H9 (cell line): Measurements from ENCODE around the gene EEF1A2. TPM values are rescaled to one million over a fixed set of nuclear protein-coding genes. Genes with fewer than 3 reads are reported as not detected.

Source experiments
- DNase-seq: peaks from one replicate; pipeline ENCODE4 v3.0.0-alpha.2; 2017
- H2AFZ ChIP-seq: one replicate; pipeline ENCODE4 v1.6.1; 2013; ENCODE audit warnings: mild to moderate bottlenecking, low read length, control low read depth, moderate library complexity
- H2AK5ac ChIP-seq: 2 replicates; pipeline ENCODE4 v1.6.1; 2013; ENCODE audit warnings: low read length, control low read depth, mixed read lengths; ENCODE audit not compliant: insufficient read length
- H2BK120ac ChIP-seq: one replicate; pipeline ENCODE4 v1.6.1; 2013; ENCODE audit warnings: low read depth, mild to moderate bottlenecking, low read length, control low read depth, inconsistent platforms; ENCODE audit not compliant: poor library complexity, severe bottlenecking
- H2BK12ac ChIP-seq: 2 replicates; pipeline ENCODE4 v1.6.1; 2013; ENCODE audit warnings: low read length, control low read depth, mixed read lengths, low read depth; ENCODE audit not compliant: insufficient read length
- H2BK15ac ChIP-seq: 2 replicates; pipeline ENCODE4 v1.6.1; 2013; ENCODE audit warnings: low read depth, low read length, control low read depth
- H2BK20ac ChIP-seq: one replicate; pipeline ENCODE4 v1.6.1; 2013; ENCODE audit warnings: low read depth, mild to moderate bottlenecking, low read length, control low read depth, inconsistent platforms; ENCODE audit not compliant: poor library complexity, severe bottlenecking
- H2BK5ac ChIP-seq: 2 replicates; pipeline ENCODE4 v1.6.1; 2013; ENCODE audit warnings: low read length, control low read depth, mixed read lengths; ENCODE audit not compliant: insufficient read length
- H3K14ac ChIP-seq: 2 replicates; pipeline ENCODE4 v1.6.1; 2013; ENCODE audit warnings: low read length, control low read depth; ENCODE audit not compliant: insufficient read depth
- H3K18ac ChIP-seq: 2 replicates; pipeline ENCODE4 v1.6.1; 2013; ENCODE audit warnings: low read depth, mild to moderate bottlenecking, mixed read lengths, low read length, control low read depth; ENCODE audit not compliant: insufficient read length
- H3K23ac ChIP-seq: 2 replicates; pipeline ENCODE4 v1.6.1; 2013; ENCODE audit warnings: low read length, control low read depth, mixed read lengths, low read depth; ENCODE audit not compliant: insufficient read length
- H3K23me2 ChIP-seq: 2 replicates; pipeline ENCODE4 v1.6.1; 2013; ENCODE audit warnings: low read depth, mild to moderate bottlenecking, mixed read lengths, low read length, control low read depth; ENCODE audit not compliant: insufficient read length, poor library complexity, severe bottlenecking
- H3K27ac ChIP-seq: 2 replicates; pipeline ENCODE4 v1.5.1; 2013; ENCODE audit warnings: low read length, control low read depth, mixed read lengths, low read depth; ENCODE audit not compliant: insufficient read length
- H3K27me3 ChIP-seq: 2 replicates; pipeline ENCODE4 v1.6.1; 2013; ENCODE audit warnings: low read length, control low read depth, inconsistent platforms; ENCODE audit not compliant: insufficient read depth
- H3K4ac ChIP-seq: 2 replicates; pipeline ENCODE4 v1.6.1; 2013; ENCODE audit warnings: low read depth, mild to moderate bottlenecking, control low read depth, inconsistent platforms, low read length, moderate library complexity
- H3K4me1 ChIP-seq: 2 replicates; pipeline ENCODE4 v1.6.1; 2013; ENCODE audit warnings: low read length, control low read depth, inconsistent platforms; ENCODE audit not compliant: insufficient read depth
- H3K4me2 ChIP-seq: 2 replicates; pipeline ENCODE4 v1.6.1; 2013; ENCODE audit warnings: low read length, control low read depth, mixed read lengths; ENCODE audit not compliant: insufficient read length, insufficient read depth
- H3K56ac ChIP-seq: 2 replicates; pipeline ENCODE4 v1.6.1; 2013; ENCODE audit warnings: low read depth, mild to moderate bottlenecking, mixed read lengths, low read length, control low read depth; ENCODE audit not compliant: insufficient read length
- H3K79me1 ChIP-seq: 2 replicates; pipeline ENCODE4 v1.6.1; 2013; ENCODE audit warnings: low read depth, mild to moderate bottlenecking, moderate library complexity, low read length, control low read depth, inconsistent platforms; ENCODE audit not compliant: insufficient read depth, poor library complexity, severe bottlenecking
- H3K79me2 ChIP-seq: 2 replicates; pipeline ENCODE4 v1.6.1; 2013; ENCODE audit warnings: low read length, control low read depth, inconsistent platforms; ENCODE audit not compliant: insufficient read depth
- H3K9ac ChIP-seq: 2 replicates; pipeline ENCODE4 v1.6.1; 2013; ENCODE audit warnings: low read length, control low read depth, mixed read lengths; ENCODE audit not compliant: insufficient read length; ENCODE audit errors: extremely low read depth
- H3K9me3 ChIP-seq: one replicate; pipeline ENCODE4 v1.6.1; 2013; ENCODE audit warnings: low read depth, low read length, inconsistent platforms; ENCODE audit not compliant: control insufficient read depth
- H3T11ph ChIP-seq: one replicate; pipeline ENCODE4 v1.6.1; 2013; ENCODE audit warnings: mild to moderate bottlenecking, low read length, control low read depth, inconsistent platforms
- H4K20me1 ChIP-seq: one replicate; pipeline ENCODE4 v1.6.1; 2013; ENCODE audit not compliant: control insufficient read depth, insufficient read length, insufficient read depth
- H4K5ac ChIP-seq: 2 replicates; pipeline ENCODE4 v1.6.1; 2013; ENCODE audit warnings: low read depth, mild to moderate bottlenecking, mixed read lengths, low read length, control low read depth; ENCODE audit not compliant: insufficient read length
- H4K8ac ChIP-seq: replicated peaks from 2 replicates; pipeline ENCODE4 v1.6.1; 2013; ENCODE audit warnings: low read length, control low read depth, mixed read lengths, low read depth; ENCODE audit not compliant: insufficient read length
- H4K91ac ChIP-seq: 2 replicates; pipeline ENCODE4 v1.6.1; 2013; ENCODE audit warnings: low read depth, mild to moderate bottlenecking, moderate library complexity, mixed read lengths, low read length, control low read depth; ENCODE audit not compliant: insufficient read length
- H3K27ac Mint-ChIP-seq, 3 experiments: 2 replicates in 2 of 3; 3 replicates in 1 of 3; pipeline ENCODE4 v1.8.0; 2020 to 2021; ENCODE audit warnings: mixed read lengths in 3 of 3, mild to moderate bottlenecking in 1 of 3, moderate library complexity in 1 of 3
- H3K27me3 Mint-ChIP-seq: 2 replicates; pipeline ENCODE4 v1.8.0; 2021; ENCODE audit warnings: low read depth, mild to moderate bottlenecking, moderate library complexity, mixed read lengths
- H3K36me3 Mint-ChIP-seq, 3 experiments: 2 replicates in 2 of 3; 3 replicates in 1 of 3; pipeline ENCODE4 v1.8.0; 2020 to 2021; ENCODE audit warnings: low read depth in 3 of 3, mixed read lengths in 3 of 3; ENCODE audit not compliant: insufficient read depth in 1 of 3
- H3K4me1 Mint-ChIP-seq, 2 experiments: 2 replicates each; pipeline ENCODE4 v1.8.0; 2020; ENCODE audit warnings: mixed read lengths in 2 of 2
- H3K4me3 Mint-ChIP-seq, 2 experiments: 2 replicates in 1 of 2; 3 replicates in 1 of 2; pipeline ENCODE4 v1.8.0; 2020 to 2021; ENCODE audit warnings: mild to moderate bottlenecking in 2 of 2, mixed read lengths in 2 of 2, moderate library complexity in 1 of 2
- H3K9me3 Mint-ChIP-seq, 2 experiments: 2 replicates in 1 of 2; 3 replicates in 1 of 2; pipeline ENCODE4 v1.8.0; 2020; ENCODE audit warnings: mild to moderate bottlenecking in 2 of 2, mixed read lengths in 2 of 2, moderate library complexity in 1 of 2
- CTCF ChIP-seq: fragments of 200-600 bp; sonication (generic); conservative IDR thresholded peaks from 3 replicates; pipeline ENCODE4 v1.8.0; 2021; ENCODE audit warnings: antibody characterized with exemption, mild to moderate bottlenecking
- WGBS: extraction: QIAGEN DNeasy Blood & Tissue Kit; methylation state at CpG from one replicate; pipeline ENCODE4 v1.1.7; 2013; ENCODE audit warnings: missing lambda C conversion rate, low lambda C conversion rate, mixed read lengths; ENCODE audit not compliant: insufficient read length; ENCODE audit errors: extremely low coverage; 5-methylcytosine and 5-hydroxymethylcytosine counted together
- total RNA-seq: library from RNA; stranded (reverse); gene quantifications from 2 replicates; pipeline ENCODE4 v1.2.1, GENCODE V29; 2021

The EEF1A2 gene
- total RNA-seq, 1 experiment from 2014 or later = 27.4 TPM

GRCh38 chr20:63529861-63530787 lies 31.2 kb upstream of the EEF1A2 start:
- H3K23ac ChIP-seq = no peak overlapping the region
- no peak overlapping the region for H2AFZ ChIP-seq
- no peaks in the 10 kb centered on the region for H3K4me1 ChIP-seq
- DNase-seq = no peak
- no peak overlapping the region for H2AK5ac ChIP-seq
- no peak overlapping the region for H2BK5ac ChIP-seq
- no peak overlapping the region for H4K91ac ChIP-seq
- Mint-ChIP-seq H3K36me3 (no peaks in the 10 kb centered on the region), H3K4me3 (no peak overlapping the region), H3K9me3 (no peaks in the 10 kb centered on the region), H3K27ac (no peak overlapping the region), H3K27me3 (peaks cover 3% of the 10 kb centered on the region), H3K4me1 (peaks cover 0 to under 1% of the 10 kb centered on the region in 2 experiments; a peak in 2 of 4 replicates)
- H2BK20ac ChIP-seq = no peak overlapping the region
- TF ChIP-seq CTCF = no peak
- H3K27me3 ChIP-seq = no peaks in the 10 kb centered on the region
- H4K20me1 ChIP-seq = peaks cover 5% of the 10 kb centered on the region
- H3K56ac ChIP-seq = no peak overlapping the region
- H3K18ac ChIP-seq = no peak overlapping the region
- no CpG with 5 or more reads among the region's 39 CpGs for WGBS
- H3K14ac ChIP-seq = no peak overlapping the region
- no peaks in the 10 kb centered on the region for H3K79me2 ChIP-seq
- no peak overlapping the region for H3T11ph ChIP-seq
- H3K9me3 ChIP-seq = no peaks in the 10 kb centered on the region
- no peak overlapping the region for H3K9ac ChIP-seq
- no peak overlapping the region for H2BK12ac ChIP-seq
- H4K5ac ChIP-seq = no peak overlapping the region
- no peak overlapping the region for H3K4ac ChIP-seq
- no peaks in the 10 kb centered on the region for H3K23me2 ChIP-seq
- no peak overlapping the region for H4K8ac ChIP-seq
- H3K4me2 ChIP-seq = no peak overlapping the region
- H3K79me1 ChIP-seq = no peaks in the 10 kb centered on the region
- no peak overlapping the region for H2BK15ac ChIP-seq
- no peak overlapping the region for H3K27ac ChIP-seq
- no peak overlapping the region for H2BK120ac ChIP-seq
